AG09309 (cell line): ENCODE measurements around the gene CYB5D1.
A peak's percentile ranks its signal among the peaks of the same experiment; 100 is the strongest.

Experiments used
- DNase-seq: peaks from one replicate; pipeline ENCODE4 v3.0.0-alpha.2; 2010; ENCODE audit warnings: low read depth
- H3K4me3 ChIP-seq: 2 replicates; pipeline ENCODE4 v1.5.1; 2011; ENCODE audit warnings: mild to moderate bottlenecking, low read depth, low read length, moderate library complexity; ENCODE audit not compliant: control insufficient read depth
- CTCF ChIP-seq: IDR thresholded peaks from 2 replicates; pipeline ENCODE4 v1.5.1; 2011; ENCODE audit warnings: mild to moderate bottlenecking, low read depth, low read length, inconsistent platforms; ENCODE audit not compliant: insufficient read depth, control insufficient read depth; ENCODE audit errors: missing control alignments

The CYB5D1 gene

GRCh38 chr17:7845359-7846062 lies 12.3 kb upstream of the CYB5D1 start:
- TF ChIP-seq CTCF: no peak
- peak overlapping the region; percentile 83 for H3K4me3 ChIP-seq
- DNase-seq: no peak

- no peak for DNase-seq
- no peak overlapping the region for H3K4me3 ChIP-seq
- TF ChIP-seq CTCF: no peak
Measured at GRCh38 chr17:7846063-7846735, 11.6 kb upstream of the CYB5D1 start.

- no peak for DNase-seq
- H3K4me3 ChIP-seq: no peak overlapping the region
- TF ChIP-seq CTCF: no peak
Measured at GRCh38 chr17:7846765-7847661, 10.8 kb upstream of the CYB5D1 start.

GRCh38 chr17:7848131-7848579 lies 9.6 kb upstream of the CYB5D1 start:
- no peak for DNase-seq
- TF ChIP-seq CTCF: no peak
- no peak overlapping the region for H3K4me3 ChIP-seq

- no peak for TF ChIP-seq CTCF
- no peak for DNase-seq
- no peak overlapping the region for H3K4me3 ChIP-seq
Measured at GRCh38 chr17:7848739-7849129, 9.1 kb upstream of the CYB5D1 start.

- H3K4me3 ChIP-seq: no peak overlapping the region
- DNase-seq: no peak
- no peak for TF ChIP-seq CTCF
Measured at GRCh38 chr17:7849130-7849750, 8.6 kb upstream of the CYB5D1 start.
